GM12892 (cell line): ENCODE measurements around the gene POLH.
"Not testable (repeated sequence)": the region's sequence is repeated elsewhere in the genome, so short reads cannot be mapped to it uniquely, and the experiment has no call there.

Experiments
- DNase-seq: peaks from one replicate; pipeline ENCODE4 v3.0.0; 2011; ENCODE audit not compliant: insufficient read length
- FAIRE-seq: peaks from 2 replicates; lab custom pipeline; 2011; peaks lifted over from hg19 to GRCh38; lab: Jason Lieb, UNC
- POLR2A ChIP-seq: IDR thresholded peaks from 2 replicates; pipeline ENCODE4 v1.6.1; 2011; ENCODE audit warnings: low read depth, low read length, control low read depth
- POLR2AphosphoS5 ChIP-seq: IDR thresholded peaks from 2 replicates; pipeline ENCODE4 v1.6.1; 2011; ENCODE audit warnings: low read depth, low read length, control low read depth
- TAF1 ChIP-seq: IDR thresholded peaks from 2 replicates; pipeline ENCODE4 v1.6.1; 2011; ENCODE audit warnings: low read depth, mild to moderate bottlenecking, control low read depth, low read length, borderline replicate concordance

The POLH gene

DNA sequence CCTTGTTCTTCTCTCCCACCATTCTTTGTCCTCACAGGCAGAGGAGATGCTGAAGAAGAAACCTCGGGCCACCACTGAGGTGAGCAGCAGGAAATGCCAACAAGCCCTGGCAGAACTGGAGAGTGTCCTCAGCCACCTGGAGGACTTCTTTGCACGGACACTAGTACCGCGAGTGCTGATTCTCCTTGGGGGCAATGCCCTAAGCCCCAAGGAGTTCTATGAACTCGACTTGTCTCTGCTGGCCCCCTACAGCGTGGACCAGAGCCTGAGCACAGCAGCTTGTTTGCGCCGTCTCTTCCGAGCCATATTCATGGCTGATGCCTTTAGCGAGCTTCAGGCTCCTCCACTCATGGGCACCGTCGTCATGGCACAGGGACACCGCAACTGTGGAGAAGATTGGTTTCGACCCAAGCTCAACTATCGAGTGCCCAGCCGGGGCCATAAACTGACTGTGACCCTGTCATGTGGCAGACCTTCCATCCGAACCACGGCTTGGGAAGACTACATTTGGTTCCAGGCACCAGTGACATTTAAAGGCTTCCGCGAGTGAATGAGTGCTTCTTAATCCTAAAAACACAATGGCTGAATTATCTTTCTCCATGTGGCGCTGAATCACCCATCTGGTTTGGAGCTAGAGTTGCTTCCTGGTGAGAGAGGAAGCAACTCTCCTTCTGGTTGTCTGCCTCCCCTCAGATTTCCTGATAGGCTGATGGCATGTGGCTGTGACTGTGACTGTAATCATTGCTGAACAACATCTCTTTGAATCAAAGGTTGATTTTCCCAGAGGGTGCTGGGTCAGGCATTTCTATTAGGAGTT is 64.2 kb downstream of the POLH start:
- FAIRE-seq = no peak
- no peak for DNase-seq
- TF ChIP-seq POLR2A (no peak), POLR2AphosphoS5 (no peak), TAF1 (no peak)

DNA sequence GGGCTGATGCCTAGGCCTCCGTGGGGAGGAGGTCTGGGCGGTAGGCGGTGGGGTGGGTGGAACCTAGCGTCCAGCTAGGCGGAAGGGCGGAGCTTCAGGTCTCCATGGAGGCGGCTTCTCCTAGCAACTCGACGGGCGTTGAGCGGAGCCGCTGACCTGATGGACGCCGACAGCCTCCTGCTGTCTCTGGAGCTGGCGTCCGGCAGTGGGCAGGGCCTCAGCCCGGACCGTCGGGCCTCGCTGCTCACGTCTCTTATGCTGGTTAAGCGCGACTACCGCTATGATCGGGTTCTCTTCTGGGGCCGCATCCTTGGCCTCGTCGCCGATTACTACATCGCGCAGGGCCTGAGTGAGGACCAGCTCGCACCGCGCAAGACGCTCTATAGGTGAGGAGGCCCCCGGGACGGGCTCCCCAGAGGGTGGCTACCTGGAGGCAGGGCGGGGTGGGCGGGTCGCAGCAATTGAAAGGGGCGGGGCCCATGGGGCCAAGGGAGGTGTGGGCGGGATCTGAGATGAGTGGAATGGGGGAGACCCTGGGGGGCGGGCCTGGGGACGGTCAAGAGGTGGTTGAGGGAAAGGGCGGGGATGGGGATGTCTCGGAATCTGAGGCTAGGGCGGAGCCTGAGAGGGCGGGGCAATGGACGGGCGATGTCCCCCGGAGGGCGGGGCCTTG is 69.1 kb downstream of the POLH start, which contains the start of gene RSPH9:
TSS of gene RSPH9 (plus strand) at position 97 of the 673 bp plus-strand sequence. CDS start at position 160, 63 bp downstream.
- no peak for TF ChIP-seq POLR2AphosphoS5
- no peak for TF ChIP-seq POLR2A
- no peak for TF ChIP-seq TAF1
- FAIRE-seq (no peak), DNase-seq (peak; percentile 69)

DNA sequence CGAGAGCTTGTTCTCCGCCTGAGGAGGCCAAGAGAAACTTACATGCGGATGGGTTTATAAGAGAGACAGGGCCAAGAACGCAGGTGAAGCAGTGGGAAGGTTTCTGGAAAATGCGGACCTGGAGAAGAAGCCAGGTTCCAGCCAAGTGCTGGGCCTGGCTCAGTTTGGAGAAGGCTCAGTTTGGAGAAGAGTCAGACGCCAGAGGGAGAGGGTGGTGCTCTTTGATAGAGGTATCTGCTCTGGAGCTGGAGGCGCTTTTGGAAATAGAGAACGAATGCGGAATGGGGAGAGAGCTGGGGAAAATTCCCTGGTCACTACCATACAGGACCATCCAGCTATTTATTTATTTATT is 69.6 kb downstream of the POLH start:
- no peak for TF ChIP-seq POLR2A
- no peak for TF ChIP-seq TAF1
- TF ChIP-seq POLR2AphosphoS5 = no peak
- no peak for FAIRE-seq
- no peak for DNase-seq

DNA sequence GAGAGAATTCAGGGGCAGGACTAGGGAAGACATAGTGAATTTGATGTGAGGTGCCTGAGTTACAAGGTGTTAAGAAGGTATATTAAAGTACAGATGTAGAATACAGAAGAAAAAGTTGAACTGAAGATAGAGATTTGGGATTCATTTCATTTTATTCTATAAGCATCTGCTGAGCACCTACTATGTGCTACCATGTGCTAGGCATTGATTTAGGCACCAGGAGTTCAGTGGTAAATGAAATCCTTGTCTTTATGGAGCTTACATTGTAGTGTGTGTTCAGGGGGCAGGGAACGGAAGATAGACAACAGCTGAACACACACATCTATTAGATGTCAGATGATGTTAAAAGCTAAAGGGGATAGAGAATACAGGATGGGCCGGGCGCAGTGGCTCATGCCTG is 71.6 kb downstream of the POLH start:
- FAIRE-seq (no peak), DNase-seq (no peak)
- TF ChIP-seq POLR2AphosphoS5 (no peak), TAF1 (no peak), POLR2A (no peak)

DNA sequence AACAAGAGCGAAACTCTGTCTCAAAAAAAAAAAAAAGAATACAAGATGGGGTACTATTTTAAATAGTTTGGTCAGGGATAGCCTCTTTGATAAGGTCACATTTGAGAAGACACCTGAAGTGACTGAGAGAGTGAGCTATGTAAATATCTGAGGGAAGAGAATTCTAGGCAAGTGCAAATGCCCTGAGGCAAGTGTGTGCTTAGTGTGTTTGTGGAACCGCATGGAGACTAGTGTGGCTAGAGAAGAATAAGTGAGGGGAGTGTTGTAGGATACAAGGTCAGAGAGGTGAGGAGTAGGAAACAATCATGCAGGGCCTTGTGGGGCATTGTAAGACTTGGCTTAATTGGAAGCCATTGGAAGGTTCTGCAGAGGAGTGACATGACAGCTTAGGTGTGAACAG is 72.3 kb downstream of the POLH start:
- FAIRE-seq = no peak
- DNase-seq = no peak
- TF ChIP-seq POLR2A (no peak), POLR2AphosphoS5 (no peak), TAF1 (no peak)

DNA sequence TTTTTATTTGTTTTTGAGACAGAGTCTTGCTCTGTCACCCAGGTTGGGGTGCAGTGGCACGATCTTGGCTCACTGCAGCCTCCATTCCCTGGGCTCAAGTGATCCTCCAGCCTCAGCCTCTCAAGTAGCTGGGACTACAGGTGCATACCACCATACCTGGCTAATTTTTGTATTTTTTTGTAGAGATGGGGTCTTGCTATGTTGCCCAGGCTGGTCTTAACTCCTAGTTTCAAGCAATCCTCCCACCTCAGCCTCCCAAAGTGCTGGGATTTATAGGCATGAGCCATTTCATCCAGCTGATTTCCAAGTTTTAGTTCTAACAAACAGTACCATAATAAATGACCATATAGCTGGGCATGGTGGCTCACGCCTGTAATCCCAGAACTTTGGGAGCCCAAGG is 76.8 kb downstream of the POLH start:
- DNase-seq, FAIRE-seq: not testable (repeated sequence)

DNA sequence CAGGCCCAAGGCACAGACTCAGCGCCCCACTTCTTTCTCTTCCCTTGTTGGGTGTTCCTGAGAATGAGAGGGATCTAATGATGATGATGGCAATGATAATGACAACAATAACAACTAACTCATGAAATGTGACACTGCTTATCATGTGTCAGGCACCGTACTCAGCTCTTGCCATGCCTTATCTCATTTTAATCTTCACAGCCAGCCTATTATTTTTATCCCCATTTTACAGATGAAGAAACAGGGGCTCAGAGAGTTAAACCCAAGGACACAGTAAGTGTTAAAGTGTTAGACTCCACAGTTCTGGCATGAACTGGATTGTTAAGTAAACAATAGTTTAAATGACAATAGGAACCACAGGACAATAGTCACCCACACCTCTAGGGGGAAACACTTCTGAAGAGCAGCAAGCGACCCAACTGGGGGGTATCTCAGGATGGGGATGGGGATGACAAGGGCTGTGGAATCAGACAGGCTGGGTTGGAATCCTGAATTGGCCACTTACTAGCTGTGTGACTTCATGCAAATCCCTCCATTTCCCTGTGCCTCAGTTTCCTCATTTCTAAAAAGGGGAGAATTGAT is 81.3 kb downstream of the POLH start:
- DNase-seq (no peak), FAIRE-seq (no peak)
- TF ChIP-seq TAF1 (no peak), POLR2AphosphoS5 (no peak), POLR2A (no peak)

DNA sequence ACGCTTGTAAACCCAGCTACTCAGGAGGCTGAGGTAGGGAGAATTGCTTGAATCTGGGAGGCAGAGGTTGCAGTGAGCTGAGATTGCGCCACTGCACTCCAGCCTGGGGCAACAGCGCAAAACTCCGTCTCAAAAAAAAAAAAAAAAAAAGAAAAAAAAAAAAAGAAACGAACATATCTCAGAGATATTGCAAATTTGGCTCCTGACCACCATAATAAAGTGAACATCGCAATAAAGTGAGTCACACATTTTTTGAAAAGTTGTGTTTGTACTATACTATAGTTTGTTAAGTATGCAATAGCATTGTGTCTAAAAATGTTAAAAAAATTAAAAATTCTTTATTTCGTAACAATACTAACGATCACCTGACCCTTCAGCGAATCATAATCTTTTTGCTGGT is 82.2 kb downstream of the POLH start:
- TF ChIP-seq POLR2AphosphoS5 = no peak
- TF ChIP-seq POLR2A = no peak
- TF ChIP-seq TAF1 = no peak
- DNase-seq (no peak), FAIRE-seq (no peak)

DNA sequence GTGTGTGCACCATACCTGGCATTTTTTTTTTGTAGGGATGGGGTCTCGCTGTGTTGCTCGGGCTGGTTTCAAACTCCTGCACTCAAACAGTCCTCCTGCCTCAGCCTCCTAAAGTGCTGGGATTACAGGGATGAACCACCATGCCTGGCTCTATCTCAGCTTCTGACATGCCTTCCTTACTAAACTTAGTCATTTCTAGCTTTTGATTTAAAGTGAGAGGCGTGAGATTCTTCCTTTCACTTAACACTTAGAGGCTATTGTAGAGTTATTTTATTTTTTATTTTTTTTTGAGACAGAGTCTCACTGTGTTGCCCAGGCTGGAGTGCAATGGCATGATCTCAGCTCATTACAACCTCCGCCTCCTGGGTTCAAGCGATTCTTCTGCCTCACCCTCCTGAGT is 87.0 kb downstream of the POLH start:
- not testable (repeated sequence) for DNase-seq, FAIRE-seq
